OCI-LY3 (cell line): Measurements from ENCODE around the gene DNAH10.

ENCODE experiments used
- H2AFZ ChIP-seq: fragments of 200-600, 300-600 bp; shearing (Covaris generic); 2 replicates; pipeline ENCODE4 v1.6.0; 2014; ENCODE audit warnings: antibody characterized with exemption, low read depth, low read length
- H3K27ac ChIP-seq: fragments of 200-600, 300-600 bp; sonication (generic); 2 replicates; pipeline ENCODE4 v1.5.1; 2014; ENCODE audit warnings: mild to moderate bottlenecking, low read length, moderate library complexity, mixed read lengths
- H3K27me3 ChIP-seq: fragments of 200-600, 300-600 bp; sonication (generic); 2 replicates; pipeline ENCODE4 v1.6.1; 2014; ENCODE audit warnings: low read depth, low read length, mixed read lengths
- H3K36me3 ChIP-seq: fragments of 200-600, 300-600 bp; sonication (generic); replicated peaks from 2 replicates; pipeline ENCODE3; 2014; ENCODE audit warnings: low read depth, low read length, mixed read lengths
- H3K4me1 ChIP-seq: fragments of 300-600, 200-600 bp; sonication (generic); 2 replicates; pipeline ENCODE4 v1.6.1; 2014; ENCODE audit warnings: low read length, mixed read lengths
- H3K4me2 ChIP-seq: fragments of 200-600, 300-600 bp; sonication (generic); 2 replicates; pipeline ENCODE4 v1.6.1; 2014; ENCODE audit warnings: low read length, mixed read lengths
- H3K4me3 ChIP-seq: fragments of 300-600, 200-600 bp; sonication (generic); 2 replicates; pipeline ENCODE4 v1.5.1; 2014; ENCODE audit warnings: antibody characterized with exemption, mild to moderate bottlenecking, low read length, moderate library complexity
- H3K79me2 ChIP-seq: fragments of 300-600, 200-600 bp; shearing (Covaris generic); 2 replicates; pipeline ENCODE4 v1.6.1; 2014; ENCODE audit warnings: mild to moderate bottlenecking, low read length, mixed read lengths
- H3K9ac ChIP-seq: fragments of 300-600, 200-600 bp; shearing (Covaris generic); 2 replicates; pipeline ENCODE4 v1.6.0; 2014; ENCODE audit warnings: mild to moderate bottlenecking, low read length, moderate library complexity
- H3K9me3 ChIP-seq: fragments of 200-600, 300-600 bp; shearing (Covaris generic); 2 replicates; pipeline ENCODE4 v1.6.1; 2014; ENCODE audit warnings: low read length, mixed read lengths; ENCODE audit not compliant: insufficient read depth
- H4K20me1 ChIP-seq: fragments of 200-600, 300-600 bp; sonication (generic); 2 replicates; pipeline ENCODE4 v1.6.1; 2016; ENCODE audit warnings: low read length, mixed read lengths; ENCODE audit not compliant: insufficient read depth
- CTCF ChIP-seq: fragments of 200-600, 300-600 bp; sonication (generic); IDR thresholded peaks from 2 replicates; pipeline ENCODE4 v1.5.1; 2014; ENCODE audit warnings: antibody characterized with exemption, low read length, low read depth
- EZH2phosphoT487 ChIP-seq: fragments of 200-600 bp; shearing (Covaris generic); IDR thresholded peaks from 2 replicates; pipeline ENCODE4 v1.6.1; 2018; ENCODE audit warnings: antibody characterized with exemption, mixed run types, low read depth

Gene DNAH10

DNA sequence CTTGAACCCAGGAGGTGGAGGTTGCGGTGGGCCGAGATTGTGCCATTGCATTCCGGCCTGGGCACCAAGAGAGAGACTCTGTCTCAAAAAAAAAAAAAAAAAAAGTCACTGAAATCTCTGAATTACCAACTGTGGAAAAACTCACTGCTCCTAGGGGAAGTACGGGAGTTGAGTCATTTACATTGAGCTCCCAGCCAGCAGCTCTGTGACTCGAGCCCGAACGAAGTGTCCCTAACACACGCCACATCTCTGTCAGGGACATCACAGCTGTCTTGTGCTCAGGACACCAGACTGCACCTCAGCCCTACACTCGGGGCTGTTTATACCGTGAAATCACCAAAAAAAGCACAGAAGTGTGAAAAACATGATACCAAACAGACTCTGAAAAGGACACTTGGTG, 28.9 kb upstream of the DNAH10 start:
- Histone ChIP-seq H3K4me1 (peaks cover 16% of the 10 kb centered on the region), H2AFZ (no peak overlapping the region), H3K79me2 (no peaks in the 10 kb centered on the region), H4K20me1 (no peaks in the 10 kb centered on the region), H3K27me3 (no peaks in the 10 kb centered on the region), H3K27ac (no peak overlapping the region), H3K4me3 (no peak overlapping the region), H3K9ac (no peak overlapping the region), H3K9me3 (no peaks in the 10 kb centered on the region), H3K36me3 (peaks cover 46% of the 10 kb centered on the region), H3K4me2 (no peak overlapping the region)
- TF ChIP-seq EZH2phosphoT487 (no peak), CTCF (no peak)

GRCh38 chr12:123734268-123734667, 27.8 kb upstream of the DNAH10 start:
- Histone ChIP-seq H3K4me3 (no peak overlapping the region), H3K79me2 (no peaks in the 10 kb centered on the region), H2AFZ (no peak overlapping the region), H3K9me3 (no peaks in the 10 kb centered on the region), H3K4me1 (peaks cover 16% of the 10 kb centered on the region), H3K27ac (no peak overlapping the region), H3K27me3 (no peaks in the 10 kb centered on the region), H3K4me2 (no peak overlapping the region), H3K36me3 (peaks cover 50% of the 10 kb centered on the region), H4K20me1 (no peaks in the 10 kb centered on the region), H3K9ac (no peak overlapping the region)
- TF ChIP-seq CTCF (no peak), EZH2phosphoT487 (no peak)

GRCh38 chr12:123741937-123742572, 20.0 kb upstream of the DNAH10 start:
- no peak for TF ChIP-seq EZH2phosphoT487
- no peak for TF ChIP-seq CTCF
- Histone ChIP-seq H4K20me1 (no peaks in the 10 kb centered on the region), H3K4me2 (no peak overlapping the region)

GRCh38 chr12:123743002-123743401, 19.1 kb upstream of the DNAH10 start:
- no peak overlapping the region for H2AFZ ChIP-seq
- TF ChIP-seq CTCF (no peak), EZH2phosphoT487 (no peak)
- H3K27me3 ChIP-seq = no peaks in the 10 kb centered on the region
- no peaks in the 10 kb centered on the region for H3K4me1 ChIP-seq
- no peaks in the 10 kb centered on the region for H3K9me3 ChIP-seq
- H3K36me3 ChIP-seq = peaks cover 23% of the 10 kb centered on the region
- H3K79me2 ChIP-seq = no peaks in the 10 kb centered on the region
- no peak overlapping the region for H3K9ac ChIP-seq
- no peak overlapping the region for H3K4me3 ChIP-seq
- no peak overlapping the region for H3K4me2 ChIP-seq
- H3K27ac ChIP-seq = no peak overlapping the region
- H4K20me1 ChIP-seq = no peaks in the 10 kb centered on the region

More at GRCh38 chr12:123741937-123742572, 20.0 kb upstream of the DNAH10 start:
- Histone ChIP-seq H3K79me2 (no peaks in the 10 kb centered on the region), H3K9ac (no peak overlapping the region), H3K36me3 (peaks cover 25% of the 10 kb centered on the region), H3K4me1 (peaks cover 9% of the 10 kb centered on the region), H2AFZ (no peak overlapping the region), H3K9me3 (no peaks in the 10 kb centered on the region), H3K27me3 (no peaks in the 10 kb centered on the region), H3K27ac (no peak overlapping the region), H3K4me3 (no peak overlapping the region)
